GM12874 (cell line): Measurements from ENCODE around the gene FAM107B.

Experiments used
- TF ChIP-seq, protein P1 (sequence below): IDR thresholded peaks from 2 replicates; pipeline ENCODE4 v1.5.1; 2011; ENCODE audit warnings: low read depth, mild to moderate bottlenecking, control low read depth, low read length, moderate library complexity; ENCODE audit not compliant: insufficient read depth

FAM107B gene

GRCh38 chr10:14552015-14552414 lies 222.7 kb downstream of the FAM107B start:
- TF ChIP-seq, protein P1, sequence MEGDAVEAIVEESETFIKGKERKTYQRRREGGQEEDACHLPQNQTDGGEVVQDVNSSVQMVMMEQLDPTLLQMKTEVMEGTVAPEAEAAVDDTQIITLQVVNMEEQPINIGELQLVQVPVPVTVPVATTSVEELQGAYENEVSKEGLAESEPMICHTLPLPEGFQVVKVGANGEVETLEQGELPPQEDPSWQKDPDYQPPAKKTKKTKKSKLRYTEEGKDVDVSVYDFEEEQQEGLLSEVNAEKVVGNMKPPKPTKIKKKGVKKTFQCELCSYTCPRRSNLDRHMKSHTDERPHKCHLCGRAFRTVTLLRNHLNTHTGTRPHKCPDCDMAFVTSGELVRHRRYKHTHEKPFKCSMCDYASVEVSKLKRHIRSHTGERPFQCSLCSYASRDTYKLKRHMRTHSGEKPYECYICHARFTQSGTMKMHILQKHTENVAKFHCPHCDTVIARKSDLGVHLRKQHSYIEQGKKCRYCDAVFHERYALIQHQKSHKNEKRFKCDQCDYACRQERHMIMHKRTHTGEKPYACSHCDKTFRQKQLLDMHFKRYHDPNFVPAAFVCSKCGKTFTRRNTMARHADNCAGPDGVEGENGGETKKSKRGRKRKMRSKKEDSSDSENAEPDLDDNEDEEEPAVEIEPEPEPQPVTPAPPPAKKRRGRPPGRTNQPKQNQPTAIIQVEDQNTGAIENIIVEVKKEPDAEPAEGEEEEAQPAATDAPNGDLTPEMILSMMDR, result no peak

DNA sequence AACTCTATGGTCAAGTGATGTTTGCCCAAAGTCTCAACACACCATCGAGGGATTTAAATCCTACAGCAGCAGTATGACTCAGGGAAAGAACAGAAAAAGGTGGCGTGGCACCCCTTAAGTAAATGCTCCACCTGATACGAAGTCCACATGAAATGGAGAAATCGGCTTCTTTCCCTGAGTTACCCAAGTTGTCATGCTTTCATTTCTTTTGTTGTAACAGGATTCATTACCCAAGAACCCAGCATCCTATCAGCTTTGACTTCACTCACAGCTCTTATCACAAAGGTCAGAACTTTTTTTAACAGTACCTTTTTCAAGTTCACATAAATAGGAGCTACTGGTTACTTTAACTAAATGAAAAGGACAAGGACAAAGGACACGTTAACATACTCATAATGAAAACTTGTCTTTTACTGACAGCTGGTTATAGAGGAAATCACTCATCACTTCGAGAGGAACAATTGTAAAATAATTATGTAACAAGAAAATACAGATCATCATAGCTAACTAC lies 224.2 kb downstream of the FAM107B start:
- TF ChIP-seq, protein P1, result no peak

- TF ChIP-seq, protein P1, result no peak
Measured at GRCh38 chr10:14549496-14549895, 225.2 kb downstream of the FAM107B start.

GRCh38 chr10:14548970-14549369 lies 225.7 kb downstream of the FAM107B start:
- TF ChIP-seq, protein P1, result no peak

GRCh38 chr10:14548474-14548873 lies 226.2 kb downstream of the FAM107B start:
- TF ChIP-seq, protein P1, result no peak

GRCh38 chr10:14547816-14548215 lies 226.9 kb downstream of the FAM107B start:
- TF ChIP-seq, protein P1, result no peak

- TF ChIP-seq, protein P1, result no peak
Measured at GRCh38 chr10:14545827-14546226, 228.9 kb downstream of the FAM107B start.

- TF ChIP-seq, protein P1, result no peak
Measured at GRCh38 chr10:14543904-14544210, 230.8 kb downstream of the FAM107B start.
